ENCODE data around the gene SORL1. TPM values are rescaled to one million over a fixed set of nuclear protein-coding genes. Genes with fewer than 3 reads are reported as not detected.
A peak's percentile ranks its signal among the peaks of the same experiment; 100 is the strongest.

SORL1 gene
- polyA plus RNA-seq, 3 donors: 31.6 to 44.8 (median 37.4) TPM

- no peak for DNase-seq
Observed at GRCh38 chr11:121449123-121449522, 3.0 kb upstream of the SORL1 start.

GRCh38 chr11:121449626-121450025 is 2.5 kb upstream of the SORL1 start:
- DNase-seq: no peak

- no peak for DNase-seq
Observed at GRCh38 chr11:121450401-121450800, 1.7 kb upstream of the SORL1 start.

- no peak for DNase-seq
Observed at GRCh38 chr11:121451178-121451985, 732 bp upstream of the SORL1 start.

- no peak for DNase-seq
Observed at GRCh38 chr11:121452609-121453150, 566 bp downstream of the SORL1 start, which contains the start of gene SORL1-AS1. SORL1-AS1 (minus strand) TSS chr11:121452967.

GRCh38 chr11:121453589-121454299 is 1.6 kb downstream of the SORL1 start:
- no peak for DNase-seq

- no peak for DNase-seq
Observed at GRCh38 chr11:121455115-121455514, 3.0 kb downstream of the SORL1 start.

GRCh38 chr11:121456151-121456550 is 4.0 kb downstream of the SORL1 start:
- no peak for DNase-seq

GRCh38 chr11:121456816-121457431 is 4.8 kb downstream of the SORL1 start:
- no peak for DNase-seq

- DNase-seq: no peak
Observed at GRCh38 chr11:121458551-121458950, 6.4 kb downstream of the SORL1 start.

GRCh38 chr11:121459413-121460017 is 7.4 kb downstream of the SORL1 start:
- no peak for DNase-seq

GRCh38 chr11:121460941-121461514 is 8.9 kb downstream of the SORL1 start:
- DNase-seq: no peak

- DNase-seq: no peak
Observed at GRCh38 chr11:121461843-121462242, 9.7 kb downstream of the SORL1 start.

GRCh38 chr11:121463689-121464335 is 11.7 kb downstream of the SORL1 start:
- no peak for DNase-seq

- DNase-seq: no peak
Observed at GRCh38 chr11:121464352-121464946, 12.3 kb downstream of the SORL1 start.

GRCh38 chr11:121465709-121466062 is 13.6 kb downstream of the SORL1 start:
- DNase-seq: no peak

- peak; percentile 83 for DNase-seq
Observed at GRCh38 chr11:121466063-121466794, 14.1 kb downstream of the SORL1 start.

- no peak for DNase-seq
Observed at GRCh38 chr11:121467471-121467870, 15.4 kb downstream of the SORL1 start.

- no peak for DNase-seq
Observed at GRCh38 chr11:121467965-121468364, 15.9 kb downstream of the SORL1 start.

GRCh38 chr11:121469910-121470309 is 17.8 kb downstream of the SORL1 start:
- DNase-seq: no peak

Measured in renal pelvis (tissue), 4 donors.